Transverse colon (tissue), 4 donors: ENCODE results near the gene RALGAPA2. TPM values are rescaled to one million over a fixed set of nuclear protein-coding genes. Genes with fewer than 3 reads are reported as not detected.

Experiments used
- DNase-seq: peaks from one replicate; pipeline ENCODE4 v3.0.0-alpha.2; 2019
- H3K27ac ChIP-seq, 4 donors: fragments of 200-600 bp; sonication (generic); 2 replicates each; pipeline ENCODE4 v1.5.1; 2016 to 2018; ENCODE audit warnings: inconsistent platforms in 4 of 4
- H3K27me3 ChIP-seq: fragments of 200-600 bp; sonication (generic); 2 replicates; pipeline ENCODE4 v1.5.1; 2017; ENCODE audit warnings: inconsistent platforms
- H3K36me3 ChIP-seq, 4 donors: fragments of 200-600 bp; sonication (generic); 2 replicates each; pipeline ENCODE4 v1.5.1; 2017 to 2019; ENCODE audit warnings: inconsistent platforms in 4 of 4
- H3K4me1 ChIP-seq, 4 donors: fragments of 200-600 bp; sonication (generic); 2 replicates each; pipeline ENCODE4 v1.5.1; 2017 to 2020; ENCODE audit warnings: inconsistent platforms in 4 of 4
- H3K4me3 ChIP-seq, 4 donors: fragments of 200-600 bp; sonication (generic); 1 replicate in 1 of 4; 2 replicates in 3 of 4; pipeline versions ENCODE4 v1.5.1 to v1.6.1; 2017 to 2019; ENCODE audit warnings: inconsistent platforms in 4 of 4
- H3K9me3 ChIP-seq, 2 donors: fragments of 200-600 bp; sonication (generic); 2 replicates each; pipeline ENCODE4 v1.5.1; 2017 to 2019; ENCODE audit warnings: inconsistent platforms in 2 of 2
- CTCF ChIP-seq, 5 experiments: fragments of 200-600 bp in 3 of 5; fragments of 450-650 bp in 2 of 5; sonication (generic) in 3 of 5; IDR thresholded peaks; 1 replicate in 2 of 5; 2 replicates in 3 of 5; pipeline ENCODE4 v1.5.1; 2016 to 2017; ENCODE audit warnings: antibody characterized with exemption in 5 of 5, inconsistent platforms in 3 of 5, mild to moderate bottlenecking in 2 of 5, moderate library complexity in 1 of 5
- EP300 ChIP-seq: sonication (generic); formaldehyde crosslinking; IDR thresholded peaks from one replicate; pipeline ENCODE4 v1.6.1; 2017; ENCODE audit warnings: antibody characterized with exemption, low read depth
- POLR2A ChIP-seq: fragments of 450-650 bp; IDR thresholded peaks from one replicate; pipeline ENCODE4 v1.6.1; 2016; ENCODE audit warnings: antibody characterized with exemption, mild to moderate bottlenecking, moderate library complexity
- POLR2AphosphoS5 ChIP-seq, 3 donors: sonication (generic); formaldehyde crosslinking; IDR thresholded peaks; one replicate each; pipeline ENCODE4 v1.6.1; 2016; ENCODE audit warnings: antibody characterized with exemption in 3 of 3
- WGBS, 2 donors: methylation state at CpG; one replicate each; pipeline ENCODE4 v1.1.5; 2018; ENCODE audit warnings: low coverage in 1 of 2; 5-methylcytosine and 5-hydroxymethylcytosine counted together
- in situ Hi-C, 4 donors: fragments of 200-750 bp; cut with MboI; loops; one replicate each; pipeline versions ENCODE4 v1.15.0 to v1.15.1; 2017; ENCODE audit warnings: low sequenced_read_pairs in 3 of 4, low pct_ligation_motif_present in 1 of 4, low pct_unique_long_range_greater_than_20kb in 1 of 4
- intact Hi-C: fragments of 100-400 bp; cut with DNase I; formaldehyde crosslinking; loops from one replicate; pipeline ENCODE4 v1.15.1; 2023; ENCODE audit warnings: low total_unique reads
- total RNA-seq, 4 donors: library from RNA; depleted of rRNA; stranded (reverse); fragments of >200 nt; gene quantifications; one replicate each; pipeline ENCODE4 v1.1.0, GENCODE V29; 2016

The RALGAPA2 gene
- total RNA-seq, 4 donors from 2014 or later, result 29.5 to 84.0 (median 66.5) TPM

DNA sequence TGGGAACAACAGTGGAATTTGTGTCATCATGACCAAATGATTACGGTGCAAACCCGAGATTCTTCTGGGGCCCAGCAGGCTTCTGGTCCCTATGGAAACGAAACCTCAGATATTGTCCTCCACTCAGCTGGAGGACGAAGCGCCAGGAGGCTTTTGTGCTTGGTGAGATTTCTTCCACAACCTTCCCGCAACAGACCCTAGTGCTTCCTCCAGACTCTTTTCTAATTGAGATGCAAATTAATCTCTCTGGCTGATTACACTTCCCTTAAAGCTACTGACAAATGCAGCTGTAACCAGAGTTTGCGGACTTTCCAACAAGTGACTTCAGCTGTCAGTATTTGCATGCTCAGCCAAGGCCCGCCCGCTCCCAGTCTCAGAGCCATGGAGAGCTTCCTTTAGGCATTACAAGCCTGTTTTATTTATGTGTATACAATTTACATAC, 248.5 kb downstream of the RALGAPA2 start:
- Histone ChIP-seq H3K4me1 (no peaks in the 10 kb centered on the region), H3K36me3 (no peaks in the 10 kb centered on the region), H3K9me3 (no peaks in the 10 kb centered on the region), H3K4me3 (no peak overlapping the region), H3K27me3 (no peaks in the 10 kb centered on the region), H3K27ac (no peak overlapping the region)
- TF ChIP-seq POLR2A (no peak), POLR2AphosphoS5 (IDR thresholded peaks at IDR 0.05) (no peak), EP300 (no peak), CTCF (IDR thresholded peaks at IDR 0.05) (no peak)
- no peak for DNase-seq
- intact Hi-C loops (no loop called here), in situ Hi-C loops (no loop called here)
- 81 to 93% methylated on average over 6 to 9 of the region's 9 CpGs for WGBS, 2 donors

DNA sequence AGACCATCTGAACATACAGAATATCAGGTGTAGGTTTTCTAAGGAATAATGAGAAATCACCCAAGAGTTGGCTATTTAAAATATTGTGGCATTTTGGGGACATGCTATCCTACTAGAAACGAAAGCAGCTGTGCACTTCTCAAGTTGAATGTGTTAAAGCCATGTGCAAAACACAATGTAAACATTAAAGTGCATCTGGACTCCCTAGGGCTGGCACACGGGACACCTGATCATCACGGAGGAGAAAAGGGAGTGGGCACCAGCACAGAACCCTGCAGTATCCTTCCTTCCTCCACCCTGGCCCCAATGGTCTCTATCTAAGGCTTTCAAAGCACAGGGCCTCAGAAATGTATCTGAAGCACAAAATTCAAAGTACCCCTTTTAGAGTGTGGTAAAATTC, 250.3 kb downstream of the RALGAPA2 start:
- H3K27ac ChIP-seq, result no peak overlapping the region

DNA sequence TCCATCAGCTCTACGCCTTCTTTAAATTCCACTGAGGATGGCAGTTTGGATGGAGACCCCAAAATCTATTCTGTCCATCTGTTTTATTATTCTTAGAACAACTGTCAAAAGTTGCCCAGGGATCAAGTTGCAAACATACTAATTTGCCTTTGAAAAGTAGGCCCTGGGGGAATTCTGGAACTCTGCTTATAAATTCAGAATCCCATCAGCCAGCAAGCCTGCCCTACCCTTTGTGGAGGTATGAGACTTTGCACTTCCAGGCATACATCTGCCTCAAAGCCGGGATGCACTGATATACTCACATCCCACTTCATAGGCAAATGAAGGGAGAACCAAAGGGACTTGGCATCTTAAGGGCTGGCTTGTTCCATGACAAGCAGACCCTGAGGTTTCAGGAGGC, 250.9 kb downstream of the RALGAPA2 start:
- WGBS, 2 donors, result 100% methylated on average over 2 of the region's 2 CpGs; no CpG with 5 or more reads in 1 of the 2 donors
- no peaks in the 10 kb centered on the region for H3K4me1 ChIP-seq

More for the DNA sequence above, 250.3 kb downstream of the RALGAPA2 start:
- WGBS, 2 donors, result 59 to 61% methylated on average over 3 of the region's 3 CpGs
- intact Hi-C loops, result no loop called here
- in situ Hi-C loops, result no loop called here
- Histone ChIP-seq H3K4me3 (no peak overlapping the region), H3K36me3 (no peaks in the 10 kb centered on the region), H3K4me1 (no peaks in the 10 kb centered on the region), H3K27me3 (no peaks in the 10 kb centered on the region), H3K9me3 (no peaks in the 10 kb centered on the region)
- DNase-seq, result no peak
- TF ChIP-seq POLR2A (no peak), EP300 (no peak), CTCF (IDR thresholded peaks at IDR 0.05) (no peak), POLR2AphosphoS5 (IDR thresholded peaks at IDR 0.05) (no peak)

DNA sequence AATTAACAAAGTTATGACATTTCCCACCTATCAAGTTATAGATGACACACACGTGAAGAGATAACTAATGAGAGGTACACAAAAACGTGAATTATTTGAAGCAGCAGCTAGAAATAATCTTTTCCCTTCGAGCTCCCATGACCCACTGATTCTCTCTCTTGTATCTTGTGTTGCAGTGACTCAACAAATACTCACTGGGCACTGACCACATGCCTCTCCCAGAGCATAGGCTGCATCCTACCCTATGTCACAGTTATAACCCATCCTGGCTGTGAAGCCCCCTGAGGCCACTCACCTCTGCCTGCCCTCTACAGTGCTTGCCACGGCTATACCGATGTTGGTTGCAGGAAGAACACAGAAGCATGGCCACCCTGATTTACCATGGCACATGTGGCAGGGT, 252.7 kb downstream of the RALGAPA2 start:
- WGBS, 2 donors, result 94 to 95% methylated on average over 5 of the region's 5 CpGs
- in situ Hi-C loops, result no loop called here

More for the DNA sequence above, 250.9 kb downstream of the RALGAPA2 start:
- TF ChIP-seq EP300 (no peak), POLR2A (no peak), POLR2AphosphoS5 (IDR thresholded peaks at IDR 0.05) (no peak), CTCF (IDR thresholded peaks at IDR 0.05) (no peak)
- Histone ChIP-seq H3K4me3 (no peak overlapping the region), H3K9me3 (no peaks in the 10 kb centered on the region), H3K36me3 (no peaks in the 10 kb centered on the region), H3K27me3 (no peaks in the 10 kb centered on the region), H3K27ac (no peak overlapping the region)
- no peak for DNase-seq
- in situ Hi-C loops, result no loop called here
- intact Hi-C loops, result no loop called here

More for the DNA sequence above, 252.7 kb downstream of the RALGAPA2 start:
- H3K36me3 ChIP-seq, result no peaks in the 10 kb centered on the region
- no peak overlapping the region for H3K27ac ChIP-seq
- TF ChIP-seq EP300 (no peak), POLR2A (no peak), POLR2AphosphoS5 (IDR thresholded peaks at IDR 0.05) (no peak)
- H3K4me1 ChIP-seq, result no peaks in the 10 kb centered on the region
- DNase-seq, result no peak
- intact Hi-C loops, result no loop called here
- H3K27me3 ChIP-seq, result no peaks in the 10 kb centered on the region
- no peak overlapping the region for H3K4me3 ChIP-seq
- no peaks in the 10 kb centered on the region for H3K9me3 ChIP-seq
